ENCODE data around the gene MR1.

Gene MR1

DNA sequence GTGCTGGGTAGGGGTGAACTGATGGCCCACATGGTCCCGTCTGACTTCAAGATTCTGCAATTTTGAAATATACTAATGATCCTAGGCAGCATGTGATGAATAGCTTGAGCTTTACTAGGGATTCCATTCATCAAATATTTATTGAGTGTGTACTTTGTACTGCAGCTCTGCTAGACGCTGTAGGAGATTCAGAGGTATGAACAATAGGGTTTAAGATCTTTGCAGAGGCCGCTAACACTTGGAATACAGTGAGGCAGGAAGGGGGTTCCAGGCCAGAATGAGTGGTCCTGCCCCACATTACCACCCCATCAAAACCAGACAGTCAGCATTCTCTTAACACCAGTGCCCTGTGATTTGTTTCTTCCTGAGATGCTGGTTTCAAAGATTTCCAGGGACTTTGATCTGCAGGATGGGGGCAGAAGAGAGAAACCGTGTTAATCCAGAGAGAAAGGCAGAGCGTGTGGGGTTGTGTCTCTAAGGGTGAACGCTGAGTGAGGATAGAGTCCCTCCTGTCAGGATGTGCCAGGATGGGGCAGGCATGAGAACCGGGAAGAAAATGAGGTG, 74.6 kb downstream of the MR1 start:
- no peak for DNase-seq (ENCODE audit: low read depth)

DNA sequence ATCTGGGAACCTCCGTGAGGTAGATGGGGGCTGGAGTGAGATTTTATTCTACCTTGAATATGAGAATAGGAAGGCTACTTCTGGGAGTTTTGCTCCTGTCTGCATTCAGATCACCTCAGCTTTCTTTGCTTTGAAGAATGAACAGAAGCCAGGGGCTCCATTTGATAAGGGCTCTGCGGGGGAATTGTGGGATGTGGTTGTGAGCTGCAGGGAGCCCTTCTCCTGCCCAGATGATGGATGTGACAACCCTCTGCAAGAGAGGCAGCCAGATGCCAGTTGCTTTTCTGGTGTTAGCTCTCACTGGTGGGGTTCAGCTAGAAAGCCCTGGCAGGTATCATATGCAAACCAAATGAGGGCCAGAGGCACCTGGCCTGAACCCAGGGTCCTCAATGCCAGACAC, 76.2 kb downstream of the MR1 start:
- no peak for DNase-seq (ENCODE audit: low read depth)
